Superior temporal gyrus (tissue), 1 donor: ENCODE results near the gene LMOD1.
A peak's percentile ranks its signal among the peaks of the same experiment; 100 is the strongest.
"Not testable (repeated sequence)": the region's sequence is repeated elsewhere in the genome, so short reads cannot be mapped to it uniquely, and the experiment has no call there.

Experiments used
- DNase-seq: peaks from one replicate; pipeline ENCODE4 v3.0.0-alpha.2; 2016; ENCODE audit errors: extremely low spot score

The LMOD1 gene

GRCh38 chr1:201916649-201917249, 29.6 kb downstream of the LMOD1 start:
- no peak for DNase-seq

DNA sequence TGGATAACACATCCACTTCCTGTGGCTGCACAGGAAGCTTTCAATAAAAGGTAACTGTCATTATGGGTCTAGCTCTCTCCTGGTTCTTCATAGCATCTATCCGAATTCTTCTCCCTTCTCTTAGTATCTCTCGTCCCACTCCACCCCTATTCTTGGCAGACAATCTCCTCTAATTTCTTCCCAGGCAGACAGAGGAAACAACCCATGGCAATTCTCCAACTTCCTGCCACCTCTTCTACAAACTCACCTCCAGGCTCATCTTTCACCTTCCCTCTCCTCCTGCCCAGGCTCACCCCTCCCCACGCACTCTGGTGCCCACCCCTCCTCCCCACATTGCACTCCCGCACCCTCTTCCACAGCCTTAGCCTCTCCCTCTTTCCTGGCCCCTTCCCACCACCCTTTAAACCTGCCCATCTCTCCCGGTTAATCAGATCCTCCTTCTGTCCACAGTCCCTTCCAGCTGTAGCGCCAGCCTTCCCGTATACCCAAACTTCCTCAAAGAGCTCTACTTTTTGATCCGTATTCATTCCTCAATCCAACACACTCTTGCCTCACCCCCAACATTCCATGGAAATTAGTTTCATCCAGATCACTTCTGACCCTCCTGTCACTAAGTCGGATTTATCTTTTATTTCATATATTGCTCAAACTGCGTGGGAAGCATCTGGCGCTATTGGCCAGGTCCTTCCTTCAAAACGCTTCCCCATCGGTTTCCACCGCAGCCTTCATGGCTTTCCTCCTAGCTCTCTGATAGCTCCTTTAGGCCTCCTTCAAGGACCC, 31.7 kb downstream of the LMOD1 start:
- no peak for DNase-seq

DNA sequence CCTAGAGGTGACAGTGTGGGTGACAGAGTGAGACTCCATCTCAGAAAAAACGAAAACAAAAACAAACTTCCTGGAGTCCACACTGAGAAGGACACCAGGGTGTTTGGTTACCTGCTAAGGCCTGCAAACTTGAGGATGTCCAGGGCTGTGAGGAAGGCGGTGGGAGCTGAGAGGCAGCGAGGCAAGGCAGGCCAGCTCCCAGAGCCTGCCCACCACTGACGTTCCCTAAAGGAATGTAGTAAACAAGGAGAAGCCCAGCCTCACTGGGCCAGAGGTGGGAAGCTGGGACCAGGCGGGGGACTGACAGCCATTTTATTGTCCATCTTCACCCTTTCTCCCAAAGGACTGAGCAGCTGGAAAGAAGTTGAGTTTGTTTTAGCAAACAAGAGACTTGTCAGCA, 33.5 kb downstream of the LMOD1 start:
- no peak for DNase-seq

- no peak for DNase-seq
These were observed 34.3 kb downstream of the LMOD1 start for GRCh38 chr1:201911826-201912571.

- DNase-seq: no peak
These were observed 38.7 kb downstream of the LMOD1 start for GRCh38 chr1:201907621-201908020.

- no peak for DNase-seq
These were observed 40.0 kb downstream of the LMOD1 start for GRCh38 chr1:201906336-201906735.

- no peak for DNase-seq
These were observed 41.0 kb downstream of the LMOD1 start for GRCh38 chr1:201905234-201905890.

- no peak for DNase-seq
These were observed 41.8 kb downstream of the LMOD1 start for GRCh38 chr1:201904579-201904978.

DNA sequence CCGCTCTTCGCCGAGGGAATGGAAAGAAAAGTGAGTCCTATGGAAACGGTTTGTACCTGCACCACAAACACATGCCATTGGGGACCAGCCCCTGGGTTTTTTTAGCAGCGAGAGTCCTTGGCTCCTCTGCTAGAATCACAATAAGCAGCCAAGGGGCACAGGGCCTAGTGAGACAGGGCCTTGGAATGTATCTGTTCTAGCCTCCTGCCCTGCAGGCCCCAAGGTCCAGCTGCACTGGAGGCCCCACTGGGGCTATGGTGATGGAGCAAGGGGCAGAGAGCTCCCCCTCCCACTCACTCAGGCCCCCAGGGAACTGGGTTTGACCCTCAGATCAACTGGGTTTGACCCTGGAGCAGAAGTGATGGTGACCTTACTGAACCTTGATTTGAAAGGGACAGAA, 43.2 kb downstream of the LMOD1 start:
- DNase-seq: no peak

DNA sequence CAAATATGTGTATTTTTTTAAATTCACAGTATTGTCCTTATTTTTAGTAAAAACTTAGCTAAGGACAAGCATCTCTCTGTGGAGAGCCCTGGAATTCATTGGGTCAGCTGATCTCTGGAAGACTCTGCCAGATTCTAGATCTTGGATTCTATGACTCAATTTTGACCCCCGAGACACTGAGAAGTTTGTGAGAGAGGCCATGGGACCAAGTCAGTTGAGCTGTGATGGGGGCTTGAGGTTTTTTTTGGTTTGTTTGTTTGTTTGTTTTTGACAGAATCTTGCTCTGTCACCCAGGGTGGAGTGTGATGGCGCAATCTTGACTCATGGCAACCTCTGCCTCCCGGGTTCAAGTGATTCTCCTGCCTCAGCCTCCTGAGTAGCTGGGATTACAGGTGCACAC, 44.1 kb downstream of the LMOD1 start:
- DNase-seq: no peak

- DNase-seq: not testable (repeated sequence)
These were observed 45.3 kb downstream of the LMOD1 start for GRCh38 chr1:201901036-201901435.

GRCh38 chr1:201900476-201900875, 45.9 kb downstream of the LMOD1 start:
- no peak for DNase-seq

DNA sequence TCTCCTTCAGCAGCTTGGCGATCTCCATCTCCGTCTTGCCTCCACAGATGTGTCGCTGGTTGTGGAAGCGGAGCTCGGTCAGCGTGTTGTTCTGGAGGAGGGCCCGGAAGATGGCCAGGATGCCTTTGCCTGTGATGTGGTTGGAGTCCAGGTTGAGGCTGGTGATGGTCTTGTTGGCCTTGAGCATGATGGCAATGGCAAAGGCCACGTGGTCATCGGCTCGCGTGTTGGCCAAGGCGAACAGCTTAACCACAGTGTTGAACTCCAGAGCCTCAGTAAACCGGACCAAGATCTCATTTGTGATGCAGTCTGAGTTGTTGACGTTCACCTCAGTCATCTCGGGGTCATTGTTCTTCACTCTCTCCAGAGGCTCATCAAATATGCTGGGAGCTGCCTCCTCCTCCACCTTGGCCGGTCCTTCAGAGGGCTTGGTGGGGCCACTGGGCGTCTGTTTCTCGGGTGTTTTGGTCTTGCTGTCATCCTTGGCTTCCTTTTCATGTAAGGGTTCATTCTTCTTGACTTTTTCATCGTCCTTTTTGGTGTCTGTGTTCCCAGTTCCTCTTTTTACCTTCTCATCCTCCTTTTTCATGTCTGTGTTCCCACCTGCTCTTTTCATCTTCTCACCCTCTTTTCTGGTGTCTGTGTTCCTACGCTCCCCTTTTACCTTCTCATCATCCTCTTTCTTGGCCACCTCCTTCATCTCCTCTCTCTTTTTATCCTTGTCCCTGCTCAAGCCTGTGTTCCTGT, 46.5 kb downstream of the LMOD1 start:
- DNase-seq: no peak

DNA sequence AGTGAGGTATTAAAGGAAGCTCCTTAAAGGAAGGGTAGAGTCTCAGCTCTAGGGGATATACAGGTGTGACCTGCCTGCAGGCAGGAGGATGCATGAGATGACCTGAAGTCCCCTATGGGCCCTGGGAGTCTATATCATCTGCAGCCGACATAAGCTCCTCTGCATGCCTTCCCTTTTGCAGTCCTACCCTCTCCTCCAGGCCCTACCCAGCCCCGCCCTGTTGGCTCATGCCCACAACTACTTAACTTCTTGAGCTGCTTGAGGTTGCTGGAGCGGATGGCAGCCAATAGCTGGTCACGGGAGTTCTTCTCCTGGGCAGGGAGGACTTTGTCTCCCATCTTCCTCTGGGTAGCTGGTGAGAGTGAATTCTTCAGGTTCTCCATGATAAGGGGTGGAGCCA, 47.4 kb downstream of the LMOD1 start:
- no peak for DNase-seq

GRCh38 chr1:201898240-201898894, 48.0 kb downstream of the LMOD1 start:
- no peak for DNase-seq

- no peak for DNase-seq
These were observed 49.4 kb downstream of the LMOD1 start for GRCh38 chr1:201896951-201897391.

- peak; percentile 87 for DNase-seq
These were observed 50.2 kb downstream of the LMOD1 start for GRCh38 chr1:201895913-201896807.

DNA sequence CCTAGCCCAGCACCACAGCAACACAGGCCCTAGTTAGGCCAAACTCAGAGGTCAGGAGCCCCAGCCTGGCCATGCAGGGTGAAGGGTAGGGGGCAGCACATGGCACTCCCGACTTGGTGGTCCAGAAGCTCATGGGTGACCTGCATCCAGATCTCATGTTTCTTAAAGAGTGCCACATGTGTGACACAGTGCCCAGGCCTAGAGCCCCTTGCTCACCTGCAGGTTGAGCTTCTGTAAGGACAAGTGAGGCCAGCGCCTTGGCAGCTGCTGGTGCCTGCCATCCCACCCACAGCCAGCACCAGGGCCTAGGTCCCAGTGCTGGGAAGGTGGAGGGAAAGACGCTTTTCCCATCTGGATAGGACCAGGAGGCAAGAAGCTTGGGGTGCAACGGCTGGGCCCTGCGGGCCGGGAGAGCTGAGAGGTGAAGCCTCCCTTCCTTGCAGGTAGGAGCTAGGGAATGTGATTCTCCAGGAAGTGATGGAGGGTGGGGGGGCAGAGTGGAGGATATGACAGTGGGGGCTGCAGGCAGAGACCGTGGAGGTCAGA, 51.2 kb downstream of the LMOD1 start:
- no peak for DNase-seq

- no peak for DNase-seq
These were observed 51.8 kb downstream of the LMOD1 start for GRCh38 chr1:201894343-201895119.
